RCC 7860 (cell line): ENCODE data around the gene SIK3.

Experiments
- DNase-seq: peaks from one replicate; pipeline ENCODE4 v3.0.0-alpha.2; 2015; ENCODE audit warnings: low spot score
- FAIRE-seq: peaks from 2 replicates; lab custom pipeline; 2012; peaks lifted over from hg19 to GRCh38; lab: Jason Lieb, UNC

Gene SIK3

GRCh38 chr11:116933961-116934360 lies 164.3 kb downstream of the SIK3 start:
- FAIRE-seq (no peak), DNase-seq (no peak)

- DNase-seq (no peak), FAIRE-seq (no peak)
These were observed 166.0 kb downstream of the SIK3 start for GRCh38 chr11:116932181-116932580.

- FAIRE-seq = no peak
- no peak for DNase-seq
These were observed 166.8 kb downstream of the SIK3 start for GRCh38 chr11:116931206-116931953.

GRCh38 chr11:116930586-116930985 lies 167.6 kb downstream of the SIK3 start:
- FAIRE-seq = no peak

GRCh38 chr11:116930177-116930576 lies 168.1 kb downstream of the SIK3 start:
- FAIRE-seq = no peak

More at GRCh38 chr11:116930586-116930985, 167.6 kb downstream of the SIK3 start:
- no peak for DNase-seq

GRCh38 chr11:116929414-116930090 lies 168.7 kb downstream of the SIK3 start:
- FAIRE-seq (no peak), DNase-seq (no peak)

More at GRCh38 chr11:116930177-116930576, 168.1 kb downstream of the SIK3 start:
- DNase-seq = no peak

- FAIRE-seq = no peak
- no peak for DNase-seq
These were observed 169.4 kb downstream of the SIK3 start for GRCh38 chr11:116928845-116929244.

DNA sequence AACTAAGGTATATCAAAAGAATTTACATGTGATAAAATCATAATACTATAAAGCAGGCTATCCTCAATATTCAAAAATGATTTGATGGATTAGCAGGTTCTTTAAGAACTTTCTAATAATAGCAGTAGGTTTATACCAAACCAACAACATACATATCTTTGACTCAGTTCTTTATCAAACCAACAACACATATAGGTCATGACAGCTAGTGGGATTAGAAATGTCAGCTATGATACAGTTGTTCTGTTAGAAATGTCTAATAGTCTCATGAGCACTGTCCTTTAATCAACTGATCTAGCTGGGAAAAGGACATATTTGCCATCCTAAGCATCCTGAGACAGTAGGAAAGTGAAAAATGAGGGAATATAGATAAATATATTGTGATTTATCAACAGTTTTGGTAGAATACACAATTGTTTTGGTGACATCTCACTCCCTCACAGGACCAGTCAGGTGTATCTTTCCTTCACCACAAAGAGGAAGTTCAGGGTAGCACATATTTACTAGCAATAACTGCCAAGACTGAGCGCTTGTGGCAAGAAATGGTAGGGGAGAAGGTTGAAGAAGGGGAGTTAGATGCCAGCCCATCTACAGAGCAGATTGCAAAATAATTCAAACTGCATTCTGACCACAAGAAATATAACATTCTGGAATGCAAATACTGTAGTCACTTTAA lies 170.0 kb downstream of the SIK3 start:
- FAIRE-seq = no peak

GRCh38 chr11:116927163-116927974 lies 170.9 kb downstream of the SIK3 start:
- FAIRE-seq = no peak

More for the DNA sequence above, 170.0 kb downstream of the SIK3 start:
- no peak for DNase-seq

GRCh38 chr11:116925050-116925449 lies 173.2 kb downstream of the SIK3 start:
- FAIRE-seq = no peak
- DNase-seq = no peak

More at GRCh38 chr11:116927163-116927974, 170.9 kb downstream of the SIK3 start:
- DNase-seq = no peak

DNA sequence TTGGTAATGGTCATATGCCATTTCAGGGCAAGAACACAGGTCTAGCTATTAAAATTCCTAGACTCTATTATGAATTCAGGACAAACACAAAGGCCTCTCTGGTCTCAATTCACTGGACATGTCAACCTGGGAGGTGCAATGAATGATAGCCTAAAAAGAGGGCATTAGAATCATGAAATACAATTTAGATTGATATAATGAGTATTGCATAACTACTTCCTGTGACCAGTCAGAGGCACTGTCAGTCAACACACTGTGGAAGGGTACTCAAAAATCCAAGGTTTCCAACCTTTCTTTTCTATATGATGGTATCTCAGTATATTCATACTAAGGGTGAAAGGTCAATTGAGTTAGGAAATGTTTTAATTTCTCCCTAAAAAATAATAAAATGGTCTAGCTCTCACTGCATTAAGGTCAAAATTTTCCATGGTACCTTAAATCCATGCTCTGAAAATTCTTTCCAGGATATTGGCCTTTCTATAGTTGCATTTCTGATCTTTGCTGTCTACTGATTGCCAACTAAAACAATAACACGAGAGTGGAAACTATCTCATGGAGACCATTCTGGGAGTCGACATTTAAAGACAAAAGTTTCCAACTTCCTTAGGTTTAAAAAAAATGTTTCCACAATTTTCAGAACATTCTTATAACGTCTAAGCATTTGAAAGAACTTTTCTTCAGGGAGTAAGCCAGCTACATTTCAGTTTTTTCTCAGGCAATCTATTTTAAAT lies 179.1 kb downstream of the SIK3 start:
- FAIRE-seq (no peak), DNase-seq (no peak)

DNA sequence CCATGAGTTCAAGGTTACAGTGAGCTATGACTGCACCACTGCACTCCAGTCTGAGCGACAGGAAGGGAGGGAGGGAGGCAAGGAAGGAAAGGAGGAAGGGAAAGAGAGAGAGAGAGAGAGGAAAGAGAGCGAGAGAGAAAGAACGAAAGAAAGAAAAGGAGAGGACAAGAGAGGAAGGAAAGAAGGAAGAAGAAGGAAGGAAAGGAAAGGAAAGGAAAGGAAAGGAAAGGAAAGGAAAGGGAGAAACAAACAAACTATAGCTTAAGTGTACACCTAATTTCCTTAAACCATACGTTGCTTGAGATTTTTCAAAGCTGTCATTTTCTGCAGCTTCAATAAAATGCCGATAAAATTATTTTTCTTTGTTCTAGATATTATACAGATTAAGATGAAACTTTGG lies 180.6 kb downstream of the SIK3 start:
- no peak for FAIRE-seq

GRCh38 chr11:116916886-116917285 lies 181.3 kb downstream of the SIK3 start:
- DNase-seq (no peak), FAIRE-seq (no peak)

More for the DNA sequence above, 180.6 kb downstream of the SIK3 start:
- DNase-seq = no peak

GRCh38 chr11:116916052-116916451 lies 182.2 kb downstream of the SIK3 start:
- DNase-seq (no peak), FAIRE-seq (no peak)

DNA sequence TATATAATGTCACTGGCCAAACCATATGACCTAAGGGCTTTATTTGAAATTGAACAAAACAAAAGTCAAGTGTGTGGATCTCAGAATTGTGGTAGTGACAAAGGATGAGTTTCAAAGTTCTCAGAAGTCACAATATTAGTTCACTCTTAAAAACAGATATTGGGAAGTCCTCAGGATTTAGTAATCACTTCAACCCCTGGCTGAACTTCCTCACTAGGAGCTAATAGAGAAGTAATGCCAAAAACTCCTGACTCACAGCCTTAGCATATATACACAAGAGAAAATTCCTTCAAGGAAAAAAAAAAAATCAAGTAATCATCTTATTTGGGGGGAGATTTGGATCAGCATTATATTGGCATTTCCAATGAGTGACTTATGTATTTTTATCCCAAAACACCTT lies 185.2 kb downstream of the SIK3 start:
- FAIRE-seq = no peak
- DNase-seq = no peak

DNA sequence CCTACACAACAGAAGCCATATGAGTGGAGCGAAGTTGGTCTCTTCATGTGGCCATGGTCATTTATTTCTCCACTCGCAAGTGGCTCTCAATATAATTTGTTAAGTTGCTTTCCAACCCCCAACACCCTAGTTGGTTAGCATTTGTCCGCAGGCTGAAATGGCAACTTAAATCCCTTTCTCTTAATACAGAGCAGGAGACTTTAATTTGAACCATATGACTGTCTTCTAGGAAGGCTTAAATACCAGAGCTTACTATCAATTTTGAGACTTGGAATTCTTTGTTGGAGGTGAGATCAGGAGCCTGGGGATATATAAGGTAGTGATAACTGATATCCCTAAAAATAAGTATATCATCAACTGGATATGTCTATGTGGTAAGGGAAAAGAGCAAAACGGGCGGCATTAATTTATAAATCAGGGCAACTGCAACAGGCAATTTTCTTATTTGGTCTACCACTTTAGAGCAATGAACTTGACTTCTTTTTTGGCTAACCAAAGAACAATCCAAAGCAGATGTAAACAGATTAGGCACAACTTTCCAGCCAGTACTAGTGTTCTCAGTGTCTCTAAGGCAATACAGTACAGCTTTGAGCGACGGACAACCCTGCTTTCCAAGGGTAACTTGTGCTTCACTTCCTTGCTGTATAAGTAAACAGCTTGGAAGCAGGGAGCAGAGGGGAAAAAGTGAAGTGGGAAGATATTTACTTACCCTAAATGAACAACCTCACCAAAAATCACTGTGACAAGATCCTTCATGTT lies 186.1 kb downstream of the SIK3 start:
- FAIRE-seq (no peak), DNase-seq (no peak)

- FAIRE-seq = no peak
- DNase-seq = no peak
These were observed 187.4 kb downstream of the SIK3 start for GRCh38 chr11:116910847-116911246.

DNA sequence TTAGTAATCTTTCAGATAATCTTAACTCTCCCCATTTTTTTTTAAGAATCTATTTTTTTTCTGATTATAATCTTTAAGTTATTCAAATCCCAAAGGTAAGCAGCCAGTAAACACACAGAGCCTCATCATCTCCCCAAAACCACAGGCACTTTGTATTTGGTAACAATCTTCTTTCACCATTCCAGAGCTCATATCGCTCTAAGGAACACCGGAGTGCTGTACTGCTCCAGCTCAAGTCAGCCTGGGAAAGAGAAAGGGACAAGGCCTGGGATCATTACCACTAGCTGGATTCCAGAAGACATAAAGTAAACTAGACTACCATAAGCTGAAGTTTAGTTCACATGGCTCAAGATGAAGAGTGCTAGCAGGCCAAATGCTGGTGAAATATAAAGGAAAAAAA lies 187.8 kb downstream of the SIK3 start:
- DNase-seq = no peak
- FAIRE-seq = no peak

DNA sequence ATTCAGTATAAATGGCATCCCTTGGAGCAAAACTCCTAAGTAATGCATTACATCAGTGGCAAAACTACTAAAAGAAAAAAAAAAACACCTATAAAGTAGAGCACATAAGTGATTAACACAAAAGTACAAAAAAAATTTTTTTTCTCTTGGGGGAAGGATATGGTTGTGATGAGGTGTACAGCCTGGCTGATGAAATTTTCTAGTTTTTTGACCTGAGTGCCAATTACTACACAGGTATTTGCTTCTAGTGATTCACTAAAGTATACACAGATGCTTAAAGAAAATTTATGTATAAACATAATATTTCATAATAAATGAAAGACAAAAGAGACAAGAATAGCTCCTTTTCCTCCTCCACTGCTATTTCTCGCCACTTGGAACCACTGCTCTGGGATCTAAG lies 189.0 kb downstream of the SIK3 start:
- FAIRE-seq (no peak), DNase-seq (no peak)
